Common myeloid progenitor, CD34-positive (primary cell): ENCODE results near the gene CEP44.

Experiments
- CTCF ChIA-PET: fragments of 350-600 bp; sonication (Branson Sonifier 250); formaldehyde crosslinking; loops from one replicate; lab custom pipeline; 2021; ENCODE audit warnings: antibody characterized with exemption; lab: Charles Lee
- POLR2A ChIA-PET: fragments of 350-600 bp; sonication (Branson Sonifier 250); formaldehyde crosslinking; loops from one replicate; lab custom pipeline; 2021; ENCODE audit warnings: antibody characterized with exemption; lab: Charles Lee
- DNase-seq, 3 donors: peaks; one replicate each; pipeline versions ENCODE4 v3.0.0 to v3.0.0-alpha.2; 2013
- H3K27ac ChIP-seq, 2 experiments: 1 replicate in 1 of 2; 2 replicates in 1 of 2; pipeline ENCODE4 v1.7.0; 2013; ENCODE audit warnings: inconsistent platforms in 2 of 2, low read length in 2 of 2, mild to moderate bottlenecking in 2 of 2, low read depth in 1 of 2, moderate library complexity in 1 of 2; ENCODE audit not compliant: severe bottlenecking in 2 of 2, insufficient read depth in 1 of 2, poor library complexity in 1 of 2
- H3K27me3 ChIP-seq, 5 experiments: replicated peaks in 2 of 5; 1 replicate in 3 of 5; 2 replicates in 2 of 5; pipeline versions ENCODE4 v1.6.1 to v1.7.0; 2013; ENCODE audit warnings: low read length in 4 of 5, mild to moderate bottlenecking in 2 of 5, moderate library complexity in 2 of 5, inconsistent platforms in 1 of 5; ENCODE audit not compliant: insufficient read depth in 5 of 5, control insufficient read depth in 4 of 5
- H3K36me3 ChIP-seq, 4 experiments: 1 replicate in 2 of 4; 2 replicates in 2 of 4; pipeline versions ENCODE4 v1.6.1 to v1.7.0; 2013; ENCODE audit warnings: low read length in 3 of 4, control low read depth in 1 of 4, mild to moderate bottlenecking in 1 of 4; ENCODE audit not compliant: control insufficient read depth in 4 of 4, insufficient read depth in 4 of 4
- H3K4me1 ChIP-seq, 4 experiments: 1 replicate in 3 of 4; 2 replicates in 1 of 4; pipeline versions ENCODE4 v1.6.1 to v1.7.1; 2013; ENCODE audit warnings: low read length in 3 of 4, mild to moderate bottlenecking in 3 of 4, control low read depth in 1 of 4, inconsistent platforms in 1 of 4, moderate library complexity in 1 of 4; ENCODE audit not compliant: control insufficient read depth in 4 of 4, insufficient read depth in 4 of 4; ENCODE audit errors: control extremely low read depth in 1 of 4
- H3K4me3 ChIP-seq, 7 experiments: 1 replicate in 4 of 7; 2 replicates in 3 of 7; pipeline versions ENCODE4 v1.5.1 to v1.7.0; 2013; ENCODE audit warnings: mild to moderate bottlenecking in 7 of 7, low read length in 6 of 7, moderate library complexity in 6 of 7, inconsistent platforms in 2 of 7, low read depth in 2 of 7, control low read depth in 1 of 7; ENCODE audit not compliant: insufficient read depth in 4 of 7, control insufficient read depth in 1 of 7; ENCODE audit errors: extremely low read depth in 1 of 7
- H3K9me3 ChIP-seq, 5 experiments: 1 replicate in 4 of 5; 2 replicates in 1 of 5; pipeline versions ENCODE4 v1.6.1 to v1.7.1; 2013; ENCODE audit warnings: low read length in 4 of 5, mild to moderate bottlenecking in 2 of 5, inconsistent platforms in 1 of 5, low read depth in 1 of 5, moderate library complexity in 1 of 5; ENCODE audit not compliant: control insufficient read depth in 4 of 5, insufficient read depth in 2 of 5; ENCODE audit errors: control extremely low read depth in 1 of 5
- WGBS: methylation state at CpG from one replicate; pipeline ENCODE4 v1.1.5; 2013; ENCODE audit not compliant: insufficient coverage; 5-methylcytosine and 5-hydroxymethylcytosine counted together

Gene CEP44

GRCh38 chr4:174305961-174306360 lies 22.2 kb downstream of the CEP44 start:
- Histone ChIP-seq H3K4me3 (no peak overlapping the region), H3K4me1 (no peaks in the 10 kb centered on the region), H3K9me3 (no peaks in the 10 kb centered on the region), H3K36me3 (peaks cover 0 to 33% (median 6%) of the 10 kb centered on the region in 4 experiments), H3K27me3 (no peaks in the 10 kb centered on the region), H3K27ac (no peak overlapping the region)
- 100% methylated on average over 2 of the region's 3 CpGs for WGBS
- POLR2A ChIA-PET, result no interaction called here
- CTCF ChIA-PET, result no interaction called here
- no peak for DNase-seq

GRCh38 chr4:174307694-174308093 lies 24.0 kb downstream of the CEP44 start:
- Histone ChIP-seq H3K27ac (no peak overlapping the region), H3K4me3 (no peak overlapping the region), H3K4me1 (no peaks in the 10 kb centered on the region), H3K27me3 (no peaks in the 10 kb centered on the region), H3K36me3 (peaks cover 0 to 37% (median 8%) of the 10 kb centered on the region in 4 experiments), H3K9me3 (no peaks in the 10 kb centered on the region)
- DNase-seq, result no peak
- 100% methylated on average over 1 of the region's 4 CpGs for WGBS
- ChIA-PET CTCF (no interaction called here), POLR2A (no interaction called here)

GRCh38 chr4:174312993-174313392 lies 29.3 kb downstream of the CEP44 start:
- Histone ChIP-seq H3K27ac (no peak overlapping the region), H3K4me1 (no peaks in the 10 kb centered on the region), H3K27me3 (no peaks in the 10 kb centered on the region), H3K36me3 (peaks cover 0 to 16% (median 8%) of the 10 kb centered on the region in 4 experiments), H3K4me3 (no peak overlapping the region), H3K9me3 (no peaks in the 10 kb centered on the region)
- no peak for DNase-seq
- 90% methylated on average over 2 of the region's 3 CpGs for WGBS
- POLR2A ChIA-PET, result no interaction called here
- CTCF ChIA-PET, result no interaction called here

GRCh38 chr4:174314274-174314673 lies 30.6 kb downstream of the CEP44 start:
- WGBS, result no CpG with 5 or more reads among the region's 3 CpGs
- CTCF ChIA-PET, result no interaction called here

GRCh38 chr4:174314770-174315169 lies 31.1 kb downstream of the CEP44 start:
- H3K9me3 ChIP-seq, result no peaks in the 10 kb centered on the region
- peaks cover 0 to 12% (median 5%) of the 10 kb centered on the region in 4 experiments for H3K36me3 ChIP-seq
- POLR2A ChIA-PET, result interaction anchor here (0.7 kb wide), 1 partner anchor 80 kb away, joined by 3 read pairs; no protein-coding TSS in a partner anchor
- no peaks in the 10 kb centered on the region for H3K4me1 ChIP-seq
- CTCF ChIA-PET, result no interaction called here
- no peaks in the 10 kb centered on the region for H3K27me3 ChIP-seq
- WGBS, result 93% methylated on average over 3 of the region's 3 CpGs
- H3K27ac ChIP-seq, result no peak overlapping the region
- no peak overlapping the region for H3K4me3 ChIP-seq
- DNase-seq, result peak in 2 of 3 donors; percentile 8 to 14

More at GRCh38 chr4:174314274-174314673, 30.6 kb downstream of the CEP44 start:
- Histone ChIP-seq H3K4me1 (no peaks in the 10 kb centered on the region), H3K27me3 (no peaks in the 10 kb centered on the region), H3K9me3 (no peaks in the 10 kb centered on the region), H3K36me3 (peaks cover 0 to 14% (median 6%) of the 10 kb centered on the region in 4 experiments), H3K4me3 (no peak overlapping the region), H3K27ac (no peak overlapping the region)
- DNase-seq, result no peak
- POLR2A ChIA-PET, result interaction anchor here (0.7 kb wide), 1 partner anchor 79 kb away, joined by 3 read pairs; no protein-coding TSS in a partner anchor

GRCh38 chr4:174316546-174316945 lies 32.8 kb downstream of the CEP44 start:
- no peaks in the 10 kb centered on the region for H3K27me3 ChIP-seq
- no peak overlapping the region for H3K27ac ChIP-seq
- DNase-seq, result no peak
- ChIA-PET POLR2A (no interaction called here), CTCF (no interaction called here)
- no peaks in the 10 kb centered on the region for H3K9me3 ChIP-seq
- WGBS, result no CpG with 5 or more reads among the region's 1 CpG
- H3K4me1 ChIP-seq, result peaks cover 0 to 5% (median 0%) of the 10 kb centered on the region in 4 experiments
- no peak overlapping the region for H3K4me3 ChIP-seq
- H3K36me3 ChIP-seq, result peaks cover 0 to 11% (median 4%) of the 10 kb centered on the region in 4 experiments

GRCh38 chr4:174316954-174317353 lies 33.2 kb downstream of the CEP44 start:
- Histone ChIP-seq H3K27ac (no peak overlapping the region), H3K4me1 (peaks cover 0 to 5% (median 0%) of the 10 kb centered on the region in 4 experiments), H3K9me3 (no peaks in the 10 kb centered on the region), H3K36me3 (peaks cover 0 to 11% (median 4%) of the 10 kb centered on the region in 4 experiments), H3K27me3 (no peaks in the 10 kb centered on the region), H3K4me3 (no peak overlapping the region)
- no CpG with 5 or more reads among the region's 2 CpGs for WGBS
- ChIA-PET CTCF (no interaction called here), POLR2A (no interaction called here)
- DNase-seq, result no peak
